ENCODE data around the gene TMEM208. TPM values are rescaled to one million over a fixed set of nuclear protein-coding genes. Genes with fewer than 3 reads are reported as not detected.

TMEM208 gene
- total and polyA plus RNA-seq, 2 of the 13 experiments (the other 11 are each of a cell fraction or from before 2014, with no cell fraction given): 58.8 to 72.9 TPM

- TF ChIP-seq FUBP1 (CRISPR knock-in tag; IDR thresholded peaks at IDR 0.05; ENCODE audit: borderline replicate concordance): no peak
- peak; percentile 72 for TF ChIP-seq RBFOX2 (IDR thresholded peaks at IDR 0.05; ENCODE audit: low read depth, low read length)
- peak; percentile 96 for TF ChIP-seq ZNF670 (CRISPR knock-in tag; IDR thresholded peaks at IDR 0.05; ENCODE audit: borderline replicate concordance)
- no peak for TF ChIP-seq HOXA9 (CRISPR knock-in tag; IDR thresholded peaks at IDR 0.05; ENCODE audit: borderline replicate concordance)
- TF ChIP-seq GATAD2A (CRISPR knock-in tag; IDR thresholded peaks at IDR 0.05): 0 out of 2 replicates have a peak, but pooled peaks have one; percentile 48
- peak; percentile 19 for TF ChIP-seq ZFP90 (CRISPR knock-in tag; IDR thresholded peaks at IDR 0.05; ENCODE audit: borderline replicate concordance)
- 0 out of 2 replicates have a peak, but pooled peaks have one; percentile 9 for TF ChIP-seq TCF7 (IDR thresholded peaks at IDR 0.05; ENCODE audit: low read depth)
- peak; percentile 43 for TF ChIP-seq ZNF709 (CRISPR knock-in tag; IDR thresholded peaks at IDR 0.05)
- peak; percentile 97 for TF ChIP-seq ZBED4 (CRISPR knock-in tag; IDR thresholded peaks at IDR 0.05; ENCODE audit: borderline replicate concordance)
- TF ChIP-seq, protein P1, sequence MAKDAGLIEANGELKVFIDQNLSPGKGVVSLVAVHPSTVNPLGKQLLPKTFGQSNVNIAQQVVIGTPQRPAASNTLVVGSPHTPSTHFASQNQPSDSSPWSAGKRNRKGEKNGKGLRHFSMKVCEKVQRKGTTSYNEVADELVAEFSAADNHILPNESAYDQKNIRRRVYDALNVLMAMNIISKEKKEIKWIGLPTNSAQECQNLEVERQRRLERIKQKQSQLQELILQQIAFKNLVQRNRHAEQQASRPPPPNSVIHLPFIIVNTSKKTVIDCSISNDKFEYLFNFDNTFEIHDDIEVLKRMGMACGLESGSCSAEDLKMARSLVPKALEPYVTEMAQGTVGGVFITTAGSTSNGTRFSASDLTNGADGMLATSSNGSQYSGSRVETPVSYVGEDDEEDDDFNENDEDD (CRISPR knock-in tag; IDR thresholded peaks at IDR 0.05; ENCODE audit: borderline replicate concordance): peak; percentile 96
- TF ChIP-seq ZNF790 (CRISPR knock-in tag; IDR thresholded peaks at IDR 0.05; ENCODE audit: borderline replicate concordance): peak; percentile 73; the same call in 1 of the 2 replicates
- TF ChIP-seq, protein P2, sequence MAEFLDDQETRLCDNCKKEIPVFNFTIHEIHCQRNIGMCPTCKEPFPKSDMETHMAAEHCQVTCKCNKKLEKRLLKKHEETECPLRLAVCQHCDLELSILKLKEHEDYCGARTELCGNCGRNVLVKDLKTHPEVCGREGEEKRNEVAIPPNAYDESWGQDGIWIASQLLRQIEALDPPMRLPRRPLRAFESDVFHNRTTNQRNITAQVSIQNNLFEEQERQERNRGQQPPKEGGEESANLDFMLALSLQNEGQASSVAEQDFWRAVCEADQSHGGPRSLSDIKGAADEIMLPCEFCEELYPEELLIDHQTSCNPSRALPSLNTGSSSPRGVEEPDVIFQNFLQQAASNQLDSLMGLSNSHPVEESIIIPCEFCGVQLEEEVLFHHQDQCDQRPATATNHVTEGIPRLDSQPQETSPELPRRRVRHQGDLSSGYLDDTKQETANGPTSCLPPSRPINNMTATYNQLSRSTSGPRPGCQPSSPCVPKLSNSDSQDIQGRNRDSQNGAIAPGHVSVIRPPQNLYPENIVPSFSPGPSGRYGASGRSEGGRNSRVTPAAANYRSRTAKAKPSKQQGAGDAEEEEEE (CRISPR knock-in tag; IDR thresholded peaks at IDR 0.05; ENCODE audit: borderline replicate concordance): no peak
- peak; percentile 61; the same call in 1 of the 2 replicates for TF ChIP-seq HIVEP1 (CRISPR knock-in tag; IDR thresholded peaks at IDR 0.05)
- no peak for TF ChIP-seq HOXA5 (CRISPR knock-in tag; IDR thresholded peaks at IDR 0.05)
- peak; percentile 82; the same call in 1 of the 2 replicates for TF ChIP-seq ZNF274 (CRISPR knock-in tag; IDR thresholded peaks at IDR 0.05)
- peak; percentile 44; the same call in 1 of the 2 replicates for TF ChIP-seq ZNF768 (CRISPR knock-in tag; IDR thresholded peaks at IDR 0.05)
- 0 out of 2 replicates have a peak, but pooled peaks have one; percentile 38 for TF ChIP-seq ZNF879 (CRISPR knock-in tag; IDR thresholded peaks at IDR 0.05)
- TF ChIP-seq SALL2 (CRISPR knock-in tag; IDR thresholded peaks at IDR 0.05): 0 out of 2 replicates have a peak, but pooled peaks have one; percentile 25
- TF ChIP-seq BRCA1 (CRISPR knock-in tag; IDR thresholded peaks at IDR 0.05): no peak
- peak; percentile 58 for TF ChIP-seq HNRNPK (IDR thresholded peaks at IDR 0.05; ENCODE audit: low read depth, low read length, poor library complexity, severe bottlenecking)
Measured at GRCh38 chr16:67247192-67248072, 20.5 kb downstream of the TMEM208 start, which contains the start of gene FHOD1 (continued).

Data from HepG2 (cell line).